Measurements from ENCODE around the gene NUP205.
"Not testable (repeated sequence)": the region's sequence is repeated elsewhere in the genome, so short reads cannot be mapped to it uniquely, and the experiment has no call there.

- not testable (repeated sequence) for TF ChIP-seq EZH2 (IDR thresholded peaks at IDR 0.05; ENCODE audit: borderline replicate concordance, low read depth, low read length, poor library complexity, severe bottlenecking); CTCF (conservative IDR thresholded peaks at IDR 0.05; ENCODE audit: low read depth, low read length)
Measured at GRCh38 chr7:135639690-135640089, 82.0 kb downstream of the NUP205 start.
